NT2/D1 (cell line): ENCODE data around the gene ARHGAP25.

Source experiments
- DNase-seq: peaks from one replicate; pipeline ENCODE4 v3.0.0-alpha.2; 2011; ENCODE audit warnings: low read depth, low spot score
- H3K27me3 ChIP-seq: 2 replicates; pipeline ENCODE4 v1.6.0; 2011; ENCODE audit warnings: mild to moderate bottlenecking; ENCODE audit not compliant: insufficient read length, insufficient read depth
- H3K36me3 ChIP-seq: 2 replicates; pipeline ENCODE4 v1.6.1; 2011; ENCODE audit warnings: mild to moderate bottlenecking, low read length, mixed read lengths; ENCODE audit not compliant: insufficient read depth, insufficient read length
- H3K4me1 ChIP-seq: 2 replicates; pipeline ENCODE4 v1.5.1; 2011; ENCODE audit not compliant: insufficient read depth, insufficient read length
- H3K4me3 ChIP-seq: 2 replicates; pipeline ENCODE4 v1.5.1; 2011; ENCODE audit warnings: low read depth; ENCODE audit not compliant: insufficient read length
- H3K9ac ChIP-seq: 2 replicates; pipeline ENCODE4 v1.6.0; 2011; ENCODE audit warnings: low read depth; ENCODE audit not compliant: insufficient read length
- H3K9me3 ChIP-seq: 2 replicates; pipeline ENCODE4 v1.5.1; 2011; ENCODE audit warnings: mild to moderate bottlenecking, low read length; ENCODE audit not compliant: insufficient read depth
- SUZ12 ChIP-seq: IDR thresholded peaks from 2 replicates; pipeline ENCODE4 v1.6.1; 2011; ENCODE audit not compliant: insufficient read length, insufficient read depth; ENCODE audit errors: extremely low read depth
- YY1 ChIP-seq: IDR thresholded peaks from 2 replicates; pipeline ENCODE4 v1.6.1; 2011; ENCODE audit not compliant: insufficient read length, insufficient read depth
- ZNF274 ChIP-seq: IDR thresholded peaks from 2 replicates; pipeline ENCODE4 v1.6.1; 2011; ENCODE audit warnings: mild to moderate bottlenecking, low read depth, low read length

Gene ARHGAP25

DNA sequence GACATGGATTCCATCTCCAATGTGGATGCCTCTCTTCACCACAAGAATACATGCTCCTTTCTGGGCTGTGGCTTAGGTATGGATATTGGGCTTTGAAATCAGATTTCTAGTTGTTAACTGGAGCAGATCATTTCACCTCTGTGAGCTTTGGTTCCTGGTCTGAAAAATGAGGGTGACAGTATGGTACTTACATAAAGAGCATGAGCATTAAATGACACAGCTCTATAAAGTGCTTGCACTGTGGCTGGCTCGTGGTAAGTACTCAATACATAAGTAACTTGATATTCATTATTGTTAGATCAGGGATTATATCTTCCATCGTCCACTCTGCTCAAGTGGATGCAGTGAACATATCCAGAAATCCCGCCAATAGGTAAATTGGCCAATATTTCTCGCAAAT, 33.4 kb downstream of the ARHGAP25 start:
- DNase-seq: no peak
- TF ChIP-seq YY1 (no peak), SUZ12 (no peak), ZNF274 (no peak)
- peaks cover 3% of the 10 kb centered on the region for H3K4me1 ChIP-seq
- H3K9me3 ChIP-seq: no peaks in the 10 kb centered on the region
- H3K36me3 ChIP-seq: no peaks in the 10 kb centered on the region
- H3K27me3 ChIP-seq: no peaks in the 10 kb centered on the region
- H3K4me3 ChIP-seq: no peak overlapping the region
- no peak overlapping the region for H3K9ac ChIP-seq

DNA sequence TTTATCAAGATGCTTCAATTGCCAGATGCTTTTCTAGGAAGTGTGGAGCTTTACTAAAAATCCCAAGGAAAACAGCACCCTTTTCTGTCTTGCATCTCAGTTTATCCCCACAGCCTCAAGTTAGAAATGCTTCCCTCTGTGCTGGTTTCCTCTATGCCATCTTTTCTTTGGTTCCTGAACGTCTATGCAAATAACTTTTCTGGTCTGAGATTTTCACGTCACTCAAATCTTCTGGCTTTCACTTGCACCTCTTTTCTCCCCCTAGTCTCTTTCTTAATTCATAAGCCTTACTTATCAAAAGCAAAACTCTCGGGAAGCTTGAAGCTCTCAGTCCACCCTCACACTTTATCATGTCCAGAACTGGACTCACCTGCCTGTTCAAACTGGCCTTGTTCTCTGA, 33.9 kb downstream of the ARHGAP25 start:
- Histone ChIP-seq H3K4me3 (no peak overlapping the region), H3K36me3 (no peaks in the 10 kb centered on the region), H3K4me1 (peaks cover 3% of the 10 kb centered on the region), H3K9me3 (no peaks in the 10 kb centered on the region), H3K9ac (no peak overlapping the region), H3K27me3 (no peaks in the 10 kb centered on the region)
- TF ChIP-seq SUZ12 (no peak), ZNF274 (no peak), YY1 (no peak)
- no peak for DNase-seq

DNA sequence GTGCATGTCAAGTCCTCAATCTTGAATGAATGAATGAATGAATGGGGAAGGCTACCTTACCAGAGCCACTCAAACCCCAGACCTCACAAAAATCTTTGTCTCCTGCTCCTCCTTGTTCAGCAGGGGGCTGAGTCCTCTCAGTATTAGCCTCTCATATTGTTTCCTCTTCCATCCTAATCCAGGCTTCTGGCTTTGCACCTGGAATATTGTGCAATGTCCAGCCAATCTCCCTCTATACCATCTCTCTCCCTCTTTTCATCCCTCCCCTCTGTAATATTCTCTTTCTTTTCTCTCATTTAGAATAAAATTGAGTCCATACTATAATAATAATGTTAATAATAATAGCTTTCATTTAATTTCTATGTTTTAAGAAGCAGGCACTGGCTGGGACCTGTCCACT, 34.3 kb downstream of the ARHGAP25 start:
- TF ChIP-seq ZNF274 (no peak), YY1 (no peak), SUZ12 (no peak)
- H3K36me3 ChIP-seq: no peaks in the 10 kb centered on the region

DNA sequence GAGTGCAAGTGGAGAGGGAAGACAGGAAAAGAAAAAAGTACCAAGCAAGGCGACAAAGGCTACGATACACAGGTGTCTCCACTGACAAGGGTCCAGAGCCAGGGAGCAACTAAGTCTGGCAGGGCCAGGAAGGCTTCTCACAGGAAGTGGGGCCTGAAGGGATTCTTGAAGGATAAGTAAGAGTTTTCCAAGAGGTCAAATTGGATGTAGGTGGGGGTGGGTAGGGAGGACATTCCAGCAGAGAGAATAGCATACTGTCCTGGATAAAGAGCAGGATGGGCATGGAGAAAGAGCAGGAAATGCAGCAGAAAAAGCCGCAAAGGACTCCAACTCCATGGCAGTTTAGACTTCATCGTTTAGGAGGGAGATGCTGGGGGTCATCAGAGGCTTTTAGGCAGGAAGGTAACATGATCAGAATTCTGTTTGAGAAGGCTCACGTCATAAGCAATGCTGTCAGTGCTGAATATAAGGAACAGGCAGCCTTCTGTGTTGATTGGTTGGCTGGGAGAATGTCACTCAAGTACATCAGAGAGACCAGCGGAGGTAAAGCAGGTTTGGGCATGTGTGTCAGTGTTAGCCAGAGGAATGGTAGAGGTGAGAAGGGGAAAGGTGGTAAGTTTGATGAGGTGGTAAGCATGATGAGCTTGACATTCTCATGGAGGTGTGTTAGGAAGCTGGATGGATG, 35.1 kb downstream of the ARHGAP25 start:
- no peak overlapping the region for H3K9ac ChIP-seq
- DNase-seq: peak; percentile 20
- no peak for TF ChIP-seq YY1
- no peak for TF ChIP-seq ZNF274
- no peak for TF ChIP-seq SUZ12

More for the DNA sequence above, 34.3 kb downstream of the ARHGAP25 start:
- H3K9ac ChIP-seq: no peak overlapping the region
- no peak for DNase-seq
- H3K9me3 ChIP-seq: no peaks in the 10 kb centered on the region
- no peaks in the 10 kb centered on the region for H3K27me3 ChIP-seq
- no peak overlapping the region for H3K4me3 ChIP-seq
- H3K4me1 ChIP-seq: peaks cover 3% of the 10 kb centered on the region

DNA sequence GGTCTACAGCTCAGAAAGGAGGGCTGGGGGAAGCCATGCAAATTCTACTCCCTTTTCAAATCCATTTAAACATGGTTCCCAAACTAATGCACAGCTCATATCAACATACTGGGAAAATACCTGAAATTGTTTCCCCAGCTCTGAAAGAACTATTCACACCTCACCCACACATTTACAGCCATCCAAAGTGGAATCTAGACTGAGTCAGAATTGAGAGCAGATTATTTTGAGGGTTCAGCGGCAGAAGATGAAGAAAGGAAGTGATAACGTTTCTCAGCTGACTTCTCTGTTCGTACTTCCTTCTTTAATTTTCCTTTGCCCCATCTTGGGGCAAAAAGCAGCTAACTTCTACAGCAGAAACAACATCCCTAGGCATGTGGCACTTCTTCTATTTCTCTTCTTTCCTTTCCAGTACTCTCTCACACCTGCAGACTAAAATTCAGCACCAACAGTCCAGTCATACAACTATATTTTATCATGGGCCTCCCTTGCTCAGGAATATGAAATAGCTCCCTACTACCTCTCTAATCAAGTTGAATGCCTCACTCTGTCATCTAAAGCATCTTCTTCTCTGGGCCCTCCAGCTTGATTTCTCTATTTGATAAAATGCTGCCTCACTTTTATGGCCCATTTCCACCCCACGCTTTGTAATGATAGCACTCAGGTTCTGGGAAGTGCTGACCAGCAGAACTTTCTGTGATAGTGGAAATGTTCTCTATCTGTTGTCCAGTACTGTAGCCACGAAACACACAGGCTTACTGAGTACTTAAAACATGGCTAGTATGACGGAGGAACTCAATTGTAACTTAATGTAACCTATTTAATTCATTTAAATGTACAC, 35.9 kb downstream of the ARHGAP25 start:
- DNase-seq: no peak
- no peak overlapping the region for H3K9ac ChIP-seq
- H3K4me1 ChIP-seq: no peaks in the 10 kb centered on the region
- H3K27me3 ChIP-seq: no peaks in the 10 kb centered on the region
- TF ChIP-seq SUZ12 (no peak), ZNF274 (no peak), YY1 (no peak)
- no peak overlapping the region for H3K4me3 ChIP-seq
- no peaks in the 10 kb centered on the region for H3K9me3 ChIP-seq
- H3K36me3 ChIP-seq: no peaks in the 10 kb centered on the region

More for the DNA sequence above, 35.1 kb downstream of the ARHGAP25 start:
- H3K9me3 ChIP-seq: no peaks in the 10 kb centered on the region
- no peaks in the 10 kb centered on the region for H3K36me3 ChIP-seq
- no peaks in the 10 kb centered on the region for H3K4me1 ChIP-seq
- H3K27me3 ChIP-seq: no peaks in the 10 kb centered on the region
- H3K4me3 ChIP-seq: no peak overlapping the region

DNA sequence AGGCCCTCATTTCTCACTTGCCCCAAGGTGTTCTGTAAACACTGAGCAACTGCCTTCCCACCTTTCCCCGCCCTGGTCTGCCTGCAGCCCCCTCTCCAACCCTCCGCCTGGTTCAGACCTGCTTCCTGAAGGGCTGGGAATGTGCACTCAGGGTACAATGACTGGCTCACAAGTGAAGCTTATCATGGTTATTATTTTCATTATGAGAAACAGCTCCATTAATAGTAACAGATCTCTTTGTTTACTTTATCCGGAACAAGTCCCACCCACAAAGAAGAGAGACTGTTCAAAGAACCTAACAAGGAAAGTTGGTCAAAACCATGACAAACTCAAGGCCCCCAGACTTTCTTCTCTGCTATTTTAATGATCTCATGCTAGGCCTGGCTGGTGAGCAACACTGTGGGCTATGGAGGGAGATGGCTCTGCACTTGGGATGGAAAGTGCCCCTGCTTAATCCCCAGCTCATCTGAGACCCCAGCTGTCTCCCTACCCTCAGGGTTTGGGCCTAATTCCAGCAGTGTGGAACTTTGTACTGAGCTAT, 36.7 kb downstream of the ARHGAP25 start:
- no peaks in the 10 kb centered on the region for H3K36me3 ChIP-seq
- DNase-seq: no peak
- no peak overlapping the region for H3K9ac ChIP-seq
- no peak overlapping the region for H3K4me3 ChIP-seq
- no peaks in the 10 kb centered on the region for H3K27me3 ChIP-seq
- TF ChIP-seq YY1 (no peak), ZNF274 (no peak), SUZ12 (no peak)
- no peaks in the 10 kb centered on the region for H3K9me3 ChIP-seq
- no peaks in the 10 kb centered on the region for H3K4me1 ChIP-seq

DNA sequence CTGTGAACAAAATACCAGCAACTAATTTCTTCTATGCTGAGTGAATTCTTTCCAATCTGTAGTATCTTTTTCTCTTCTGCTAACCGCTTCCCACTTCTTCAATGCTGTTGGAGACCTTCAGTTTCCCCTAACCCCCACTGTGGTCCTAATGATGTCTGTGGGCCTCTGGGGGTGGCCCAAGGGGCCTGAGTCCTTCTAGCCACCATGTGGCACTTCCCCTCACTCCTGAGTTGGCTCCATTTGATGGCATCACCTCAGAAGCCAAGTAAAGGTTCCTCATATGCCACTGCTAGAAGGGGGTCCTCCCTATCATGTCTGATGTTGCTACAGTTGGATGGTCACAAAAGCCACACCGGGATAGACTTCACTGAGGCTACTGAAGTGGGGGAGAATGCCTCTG, 37.5 kb downstream of the ARHGAP25 start:
- no peak overlapping the region for H3K4me3 ChIP-seq
- H3K4me1 ChIP-seq: no peaks in the 10 kb centered on the region
- no peak for TF ChIP-seq ZNF274
- no peak for TF ChIP-seq YY1
- TF ChIP-seq SUZ12: no peak
- no peak for DNase-seq
- H3K9ac ChIP-seq: no peak overlapping the region
- H3K36me3 ChIP-seq: no peaks in the 10 kb centered on the region
- no peaks in the 10 kb centered on the region for H3K9me3 ChIP-seq
- no peaks in the 10 kb centered on the region for H3K27me3 ChIP-seq
